PC-9 (cell line): ENCODE data around the gene CDC42EP2. TPM values are rescaled to one million over a fixed set of nuclear protein-coding genes. Genes with fewer than 3 reads are reported as not detected.
A peak's percentile ranks its signal among the peaks of the same experiment; 100 is the strongest.

Experiments
- BruUV-seq: library from RNA; stranded (reverse); fragments of 400-500 nt; replicated peaks from 2 replicates; lab custom pipeline; 2021; lab: Mats Ljungman, UMichigan
- CTCF ChIA-PET: fragments of 300-600 bp; sonication (Branson Sonifier 250); formaldehyde crosslinking; loops from one replicate; lab custom pipeline; 2022; ENCODE audit warnings: antibody characterized with exemption; lab: Charles Lee
- POLR2A ChIA-PET: fragments of 300-600 bp; sonication (Branson Sonifier 250); formaldehyde crosslinking; loops from one replicate; lab custom pipeline; 2022; ENCODE audit warnings: antibody characterized with exemption; ENCODE audit not compliant: unreplicated experiment; lab: Charles Lee
- DNase-seq, 2 experiments: peaks; one replicate each; pipeline versions ENCODE4 v3.0.0 to v3.0.0-alpha.2; 2015 to 2022; ENCODE audit warnings: mixed read lengths in 1 of 2
- H2AFZ ChIP-seq: fragments of 200-600 bp; sonication (generic); 2 replicates; pipeline ENCODE4 v1.8.1; 2017; ENCODE audit warnings: antibody characterized with exemption
- H3F3A ChIP-seq: fragments of 200-600 bp; sonication (generic); 2 replicates; pipeline ENCODE4 v1.8.1; 2017; ENCODE audit warnings: antibody characterized with exemption, mild to moderate bottlenecking, low read depth; ENCODE audit not compliant: insufficient read depth
- H3K27ac ChIP-seq: fragments of 200-600 bp; sonication (generic); 2 replicates; pipeline ENCODE4 v1.6.1; 2016; ENCODE audit warnings: mixed run types
- H3K27me3 ChIP-seq: fragments of 200-600 bp; sonication (generic); 2 replicates; pipeline ENCODE4 v1.6.1; 2016; ENCODE audit warnings: low read depth, mixed run types; ENCODE audit not compliant: insufficient read depth
- H3K36me3 ChIP-seq: fragments of 200-600 bp; sonication (generic); 2 replicates; pipeline ENCODE4 v1.6.1; 2016; ENCODE audit warnings: low read depth, mixed run types
- H3K4me1 ChIP-seq: fragments of 200-600 bp; sonication (generic); replicated peaks from 2 replicates; pipeline ENCODE4 v1.6.1; 2016; ENCODE audit warnings: mixed run types; ENCODE audit not compliant: insufficient read depth
- H3K4me2 ChIP-seq: fragments of 200-600 bp; sonication (generic); 2 replicates; pipeline ENCODE4 v1.6.1; 2017; ENCODE audit warnings: mixed run types
- H3K4me3 ChIP-seq: fragments of 200-600 bp; sonication (generic); 2 replicates; pipeline ENCODE4 v1.6.1; 2016; ENCODE audit warnings: mixed run types
- H3K79me2 ChIP-seq: fragments of 200-600 bp; sonication (generic); 2 replicates; pipeline ENCODE4 v1.6.1; 2017; ENCODE audit warnings: low read depth, mixed run types
- H3K9me2 ChIP-seq: fragments of 200-600 bp; sonication (generic); 2 replicates; pipeline ENCODE4 v1.8.1; 2017; ENCODE audit warnings: mild to moderate bottlenecking; ENCODE audit not compliant: insufficient read depth
- H3K9me3 ChIP-seq: fragments of 200-600 bp; sonication (generic); 2 replicates; pipeline ENCODE4 v1.8.1; 2016; ENCODE audit warnings: low read depth; ENCODE audit not compliant: insufficient read depth
- H4K20me1 ChIP-seq: fragments of 200-600 bp; sonication (generic); 2 replicates; pipeline ENCODE4 v1.8.1; 2017; ENCODE audit not compliant: insufficient read depth
- EZH2 ChIP-seq: fragments of 200-600 bp; sonication (generic); IDR thresholded peaks from 2 replicates; pipeline ENCODE4 v1.8.0; 2017; ENCODE audit warnings: antibody characterized with exemption, low read depth
- intact Hi-C: fragments of 100-400 bp; cut with micrococcal nuclease; formaldehyde crosslinking; loops from one replicate; pipeline ENCODE4 v1.10.0; 2022; ENCODE audit not compliant: unreplicated experiment
- total RNA-seq: library from RNA; stranded (reverse); gene quantifications from 2 replicates; pipeline ENCODE4 v1.2.3, GENCODE V29; 2021
- TF ChIP-seq, protein P1 (sequence below): fragments of 200-600 bp; sonication (generic); conservative IDR thresholded peaks from 2 replicates; pipeline ENCODE4 v1.6.1; 2017; ENCODE audit warnings: mixed run types, antibody characterized with exemption, mild to moderate bottlenecking, moderate library complexity

The CDC42EP2 gene
- total RNA-seq, 1 experiment from 2014 or later = 20.8 TPM

- Histone ChIP-seq H3K79me2 (no peaks in the 10 kb centered on the region), H3K4me3 (no peak overlapping the region), H3K4me1 (peaks cover 39% of the 10 kb centered on the region), H3F3A (peaks cover 59% of the 10 kb centered on the region), H3K36me3 (peaks cover 26% of the 10 kb centered on the region), H2AFZ (no peak overlapping the region), H3K27me3 (no peaks in the 10 kb centered on the region), H3K4me2 (peak overlapping the region; percentile 43), H3K9me2 (no peaks in the 10 kb centered on the region), H4K20me1 (no peaks in the 10 kb centered on the region), H3K9me3 (no peaks in the 10 kb centered on the region), H3K27ac (peak overlapping the region; percentile 60)
- TF ChIP-seq, protein P1, sequence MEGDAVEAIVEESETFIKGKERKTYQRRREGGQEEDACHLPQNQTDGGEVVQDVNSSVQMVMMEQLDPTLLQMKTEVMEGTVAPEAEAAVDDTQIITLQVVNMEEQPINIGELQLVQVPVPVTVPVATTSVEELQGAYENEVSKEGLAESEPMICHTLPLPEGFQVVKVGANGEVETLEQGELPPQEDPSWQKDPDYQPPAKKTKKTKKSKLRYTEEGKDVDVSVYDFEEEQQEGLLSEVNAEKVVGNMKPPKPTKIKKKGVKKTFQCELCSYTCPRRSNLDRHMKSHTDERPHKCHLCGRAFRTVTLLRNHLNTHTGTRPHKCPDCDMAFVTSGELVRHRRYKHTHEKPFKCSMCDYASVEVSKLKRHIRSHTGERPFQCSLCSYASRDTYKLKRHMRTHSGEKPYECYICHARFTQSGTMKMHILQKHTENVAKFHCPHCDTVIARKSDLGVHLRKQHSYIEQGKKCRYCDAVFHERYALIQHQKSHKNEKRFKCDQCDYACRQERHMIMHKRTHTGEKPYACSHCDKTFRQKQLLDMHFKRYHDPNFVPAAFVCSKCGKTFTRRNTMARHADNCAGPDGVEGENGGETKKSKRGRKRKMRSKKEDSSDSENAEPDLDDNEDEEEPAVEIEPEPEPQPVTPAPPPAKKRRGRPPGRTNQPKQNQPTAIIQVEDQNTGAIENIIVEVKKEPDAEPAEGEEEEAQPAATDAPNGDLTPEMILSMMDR = peak; percentile 95
- TF ChIP-seq EZH2 = no peak
- CTCF ChIA-PET = interaction anchor here (0.6 to 3.6 kb wide), 41 partner anchors 13 to 994 kb away, joined by 3 to 151 read pairs (median 9); partner anchors contain the start of genes CAPN1, CDC42EP2, DPF2 and MALAT1
- intact Hi-C loops = loop anchor here (1.0 to 5.0 kb wide), 4 partner anchors 40 to 235 kb away; no protein-coding TSS in a partner anchor
- no TSS peak for BruUV-seq
- peak; percentile 89 to 97 for DNase-seq
- POLR2A ChIA-PET = interaction anchor here (0.5 to 1.8 kb wide), 24 partner anchors 13 to 901 kb away, joined by 3 to 57 read pairs (median 8); partner anchors contain the start of genes CDC42EP2, DPF2, EHBP1L1 and NEAT1
These were observed 39.7 kb upstream of the CDC42EP2 start for GRCh38 chr11:65274735-65275682.

GRCh38 chr11:65275906-65276305 lies 38.8 kb upstream of the CDC42EP2 start:
- Histone ChIP-seq H3K4me2 (peak overlapping the region; percentile 43), H2AFZ (no peak overlapping the region), H3K9me3 (no peaks in the 10 kb centered on the region), H4K20me1 (no peaks in the 10 kb centered on the region), H3K4me1 (peaks cover 48% of the 10 kb centered on the region), H3K27me3 (no peaks in the 10 kb centered on the region), H3K9me2 (no peaks in the 10 kb centered on the region), H3K4me3 (no peak overlapping the region), H3K79me2 (no peaks in the 10 kb centered on the region), H3K36me3 (peaks cover 23% of the 10 kb centered on the region), H3K27ac (peak overlapping the region; percentile 60), H3F3A (peaks cover 68% of the 10 kb centered on the region)
- ChIA-PET POLR2A (interaction anchor here (0.5 to 1.8 kb wide), 14 partner anchors 14 to 300 kb away, joined by 3 to 57 read pairs (median 12); partner anchors contain the start of genes CDC42EP2, DPF2, EHBP1L1 and NEAT1), CTCF (interaction anchor here (0.6 to 3.6 kb wide), 37 partner anchors 14 to 993 kb away, joined by 3 to 151 read pairs (median 10); partner anchors contain the start of genes CAPN1, CDC42EP2 and DPF2)
- DNase-seq = no peak
- BruUV-seq = no TSS peak
- TF ChIP-seq, protein P1 = no peak
- no peak for TF ChIP-seq EZH2
- intact Hi-C loops = loop anchor here (1.0 to 5.0 kb wide), 5 partner anchors 15 to 234 kb away; no protein-coding TSS in a partner anchor

GRCh38 chr11:65277631-65278277 lies 36.9 kb upstream of the CDC42EP2 start:
- Histone ChIP-seq H4K20me1 (no peaks in the 10 kb centered on the region), H3K4me1 (peaks cover 49% of the 10 kb centered on the region), H3K9me2 (no peaks in the 10 kb centered on the region), H3K4me2 (peak overlapping the region; percentile 60), H3K36me3 (peaks cover 40% of the 10 kb centered on the region), H3K4me3 (no peak overlapping the region), H2AFZ (no peak overlapping the region), H3K9me3 (no peaks in the 10 kb centered on the region), H3K27me3 (no peaks in the 10 kb centered on the region), H3F3A (peaks cover 69% of the 10 kb centered on the region), H3K79me2 (no peaks in the 10 kb centered on the region), H3K27ac (peak overlapping the region; percentile 91)
- POLR2A ChIA-PET = interaction anchor here (0.5 to 1.6 kb wide), 3 partner anchors 14 to 145 kb away, joined by 3 to 10 read pairs (median 7); partner anchors contain the start of genes CDC42EP2 and NEAT1
- BruUV-seq = no TSS peak
- CTCF ChIA-PET = interaction anchor here (0.6 to 4.1 kb wide), 6 partner anchors 34 to 233 kb away, joined by 4 to 18 read pairs (median 8); partner anchors contain the start of genes CDC42EP2 and DPF2
- TF ChIP-seq, protein P1 = no peak
- no peak for TF ChIP-seq EZH2
- no peak for DNase-seq
- intact Hi-C loops = loop anchor here (2.0 to 5.0 kb wide), 2 partner anchors 13 to 140 kb away; no protein-coding TSS in a partner anchor
